HUES48 (cell line): Measurements from ENCODE around the gene ART1.
"Not testable (repeated sequence)": the region's sequence is repeated elsewhere in the genome, so short reads cannot be mapped to it uniquely, and the experiment has no call there.

ENCODE experiments used
- H3K27ac ChIP-seq: one replicate; pipeline ENCODE4 v1.7.0; 2013; ENCODE audit warnings: low read depth, low read length, inconsistent platforms
- H3K27me3 ChIP-seq: 2 replicates; pipeline ENCODE4 v1.6.1; 2013; ENCODE audit warnings: mild to moderate bottlenecking, low read length; ENCODE audit not compliant: control insufficient read depth, insufficient read depth
- H3K36me3 ChIP-seq: 2 replicates; pipeline ENCODE4 v1.6.1; 2013; ENCODE audit warnings: low read length; ENCODE audit not compliant: control insufficient read depth, insufficient read depth
- H3K4me1 ChIP-seq: 2 replicates; pipeline ENCODE4 v1.6.1; 2013; ENCODE audit warnings: mild to moderate bottlenecking, low read length; ENCODE audit not compliant: control insufficient read depth, insufficient read depth
- H3K4me3 ChIP-seq: 2 replicates; pipeline ENCODE4 v1.5.1; 2013; ENCODE audit warnings: mild to moderate bottlenecking, low read depth, low read length
- H3K9ac ChIP-seq: 2 replicates; pipeline ENCODE4 v1.6.1; 2013; ENCODE audit warnings: mild to moderate bottlenecking, low read depth, low read length, moderate library complexity
- H3K9me3 ChIP-seq: 2 replicates; pipeline ENCODE4 v1.6.1; 2013; ENCODE audit warnings: low read length; ENCODE audit not compliant: control insufficient read depth, insufficient read depth

Gene ART1

GRCh38 chr11:3644817-3645235 lies at the start of gene ART1:
Gene ART1, plus strand, starts transcription at chr11:3645128. Its CDS starts 14,086 bp downstream, at chr11:3659214.
- Histone ChIP-seq H3K4me1 (peaks cover 13% of the 10 kb centered on the region; the same call in 1 of the 2 replicates), H3K9ac (no peak within 1 kb of the TSS), H3K27ac (no peak within 1 kb of the TSS), H3K36me3 (no peaks in the 10 kb centered on the region), H3K27me3 (peaks cover 9% of the 10 kb centered on the region), H3K9me3 (no peaks in the 10 kb centered on the region; the same call in 1 of the 2 replicates), H3K4me3 (no peak within 1 kb of the TSS)

GRCh38 chr11:3597743-3598142 lies 47.2 kb upstream of the ART1 start:
- not testable (repeated sequence) for H3K27ac ChIP-seq, H3K4me3 ChIP-seq, H3K9ac ChIP-seq, H3K4me1 ChIP-seq, H3K27me3 ChIP-seq, H3K9me3 ChIP-seq, H3K36me3 ChIP-seq

GRCh38 chr11:3600201-3600600 lies 44.7 kb upstream of the ART1 start:
- not testable (repeated sequence) for H3K36me3 ChIP-seq, H3K9ac ChIP-seq, H3K9me3 ChIP-seq, H3K27me3 ChIP-seq, H3K4me3 ChIP-seq, H3K27ac ChIP-seq, H3K4me1 ChIP-seq

- no peak overlapping the region for H3K27ac ChIP-seq
- no peaks in the 10 kb centered on the region for H3K27me3 ChIP-seq
- no peak overlapping the region for H3K9ac ChIP-seq
- no peak overlapping the region for H3K4me3 ChIP-seq
- H3K9me3 ChIP-seq, result no peaks in the 10 kb centered on the region
- no peaks in the 10 kb centered on the region for H3K36me3 ChIP-seq
- no peaks in the 10 kb centered on the region for H3K4me1 ChIP-seq
Measured at GRCh38 chr11:3604167-3604566, 40.8 kb upstream of the ART1 start.

GRCh38 chr11:3605283-3605662 lies 39.7 kb upstream of the ART1 start:
- H3K4me3 ChIP-seq, result no peak overlapping the region
- no peaks in the 10 kb centered on the region for H3K27me3 ChIP-seq
- no peak overlapping the region for H3K9ac ChIP-seq
- H3K36me3 ChIP-seq, result no peaks in the 10 kb centered on the region
- H3K27ac ChIP-seq, result no peak overlapping the region
- no peaks in the 10 kb centered on the region for H3K4me1 ChIP-seq
- no peaks in the 10 kb centered on the region for H3K9me3 ChIP-seq

GRCh38 chr11:3605771-3606203 lies 39.1 kb upstream of the ART1 start:
- Histone ChIP-seq H3K9me3 (no peaks in the 10 kb centered on the region), H3K4me3 (no peak overlapping the region), H3K27ac (no peak overlapping the region)

GRCh38 chr11:3609416-3610265 lies 35.3 kb upstream of the ART1 start:
- H3K27me3 ChIP-seq, result no peaks in the 10 kb centered on the region
- no peaks in the 10 kb centered on the region for H3K36me3 ChIP-seq
- no peaks in the 10 kb centered on the region for H3K4me1 ChIP-seq
- no peaks in the 10 kb centered on the region for H3K9me3 ChIP-seq
- no peak overlapping the region for H3K4me3 ChIP-seq
- H3K9ac ChIP-seq, result no peak overlapping the region
- no peak overlapping the region for H3K27ac ChIP-seq

More at GRCh38 chr11:3605771-3606203, 39.1 kb upstream of the ART1 start:
- Histone ChIP-seq H3K36me3 (no peaks in the 10 kb centered on the region), H3K4me1 (no peaks in the 10 kb centered on the region), H3K9ac (no peak overlapping the region), H3K27me3 (no peaks in the 10 kb centered on the region)

GRCh38 chr11:3610846-3611245 lies 34.1 kb upstream of the ART1 start:
- no peaks in the 10 kb centered on the region for H3K36me3 ChIP-seq

GRCh38 chr11:3611976-3612678 lies 32.8 kb upstream of the ART1 start:
- Histone ChIP-seq H3K27ac (no peak overlapping the region), H3K4me3 (no peak overlapping the region), H3K27me3 (no peaks in the 10 kb centered on the region), H3K9ac (no peak overlapping the region), H3K36me3 (no peaks in the 10 kb centered on the region), H3K9me3 (no peaks in the 10 kb centered on the region), H3K4me1 (no peaks in the 10 kb centered on the region)

More at GRCh38 chr11:3610846-3611245, 34.1 kb upstream of the ART1 start:
- Histone ChIP-seq H3K27me3 (no peaks in the 10 kb centered on the region), H3K9me3 (no peaks in the 10 kb centered on the region), H3K9ac (no peak overlapping the region), H3K4me3 (no peak overlapping the region), H3K27ac (no peak overlapping the region), H3K4me1 (no peaks in the 10 kb centered on the region)

GRCh38 chr11:3613998-3614741 lies 30.8 kb upstream of the ART1 start:
- no peak overlapping the region for H3K27ac ChIP-seq
- no peaks in the 10 kb centered on the region for H3K36me3 ChIP-seq
- no peak overlapping the region for H3K9ac ChIP-seq
- H3K4me1 ChIP-seq, result no peaks in the 10 kb centered on the region
- H3K9me3 ChIP-seq, result no peaks in the 10 kb centered on the region
- no peak overlapping the region for H3K4me3 ChIP-seq
- no peaks in the 10 kb centered on the region for H3K27me3 ChIP-seq
